Fibroblast of lung (primary cell): ENCODE data around the gene TFPI2.
A peak's percentile ranks its signal among the peaks of the same experiment; 100 is the strongest.

Source experiments
- CTCF ChIP-seq, 2 donors: IDR thresholded peaks in 1 of 2; conservative IDR thresholded peaks in 1 of 2; 1 replicate in 1 of 2; 2 replicates in 1 of 2; pipeline ENCODE4 v1.5.1; 2011 to 2012; ENCODE audit warnings: low read length in 2 of 2, control low read depth in 1 of 2, inconsistent platforms in 1 of 2, low read depth in 1 of 2, mild to moderate bottlenecking in 1 of 2
- EZH2 ChIP-seq: IDR thresholded peaks from 2 replicates; pipeline ENCODE4 v1.5.1; 2012; ENCODE audit warnings: low read length, control low read depth, mild to moderate bottlenecking; ENCODE audit errors: missing control alignments

DNA sequence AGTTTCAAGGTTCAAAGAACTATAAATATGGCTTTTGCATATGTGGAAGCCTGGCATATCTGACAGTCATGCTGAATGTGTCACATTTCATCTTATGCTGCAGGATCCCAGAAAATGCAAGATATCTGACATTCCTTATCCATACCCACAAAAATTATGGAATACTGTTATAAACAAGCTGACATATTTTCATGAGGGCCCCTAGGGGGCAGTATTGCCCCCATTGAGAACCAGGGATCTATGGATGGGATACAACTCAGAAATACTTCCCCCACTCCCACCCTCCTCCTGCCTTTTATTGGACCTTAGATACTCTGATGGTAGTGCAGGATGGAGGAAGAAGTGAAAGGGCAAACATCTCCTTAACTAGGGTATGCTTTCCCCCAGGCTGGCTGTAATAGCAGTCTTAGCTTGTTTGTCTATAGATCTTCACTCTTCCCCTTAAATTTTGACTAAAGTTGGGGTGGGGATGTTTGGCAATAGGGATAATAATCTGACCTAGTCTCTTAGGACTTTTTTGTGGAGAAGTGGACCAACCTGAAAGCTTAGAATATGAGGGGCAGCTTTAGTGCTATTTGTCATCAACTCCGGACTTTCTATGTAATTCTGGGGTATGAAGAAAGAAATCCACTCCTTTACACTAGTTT is 12.3 kb upstream of the TFPI2 start:
- TF ChIP-seq CTCF (conservative IDR thresholded peaks at IDR 0.05 in 1 of 2, IDR thresholded peaks at IDR 0.05 in 1 of 2; ENCODE audit: low read depth in 1 of 2, low read length in 2 of 2) = peak; percentile 85 to 86
- no peak for TF ChIP-seq EZH2
